ENCODE measurements around the gene ZBTB38. TPM values are rescaled to one million over a fixed set of nuclear protein-coding genes. Genes with fewer than 3 reads are reported as not detected.

Gene ZBTB38
- total and polyA plus RNA-seq, 2 of the 13 experiments (the other 11 are each of a cell fraction or from before 2014, with no cell fraction given) = 26.8 to 51.7 TPM

DNA sequence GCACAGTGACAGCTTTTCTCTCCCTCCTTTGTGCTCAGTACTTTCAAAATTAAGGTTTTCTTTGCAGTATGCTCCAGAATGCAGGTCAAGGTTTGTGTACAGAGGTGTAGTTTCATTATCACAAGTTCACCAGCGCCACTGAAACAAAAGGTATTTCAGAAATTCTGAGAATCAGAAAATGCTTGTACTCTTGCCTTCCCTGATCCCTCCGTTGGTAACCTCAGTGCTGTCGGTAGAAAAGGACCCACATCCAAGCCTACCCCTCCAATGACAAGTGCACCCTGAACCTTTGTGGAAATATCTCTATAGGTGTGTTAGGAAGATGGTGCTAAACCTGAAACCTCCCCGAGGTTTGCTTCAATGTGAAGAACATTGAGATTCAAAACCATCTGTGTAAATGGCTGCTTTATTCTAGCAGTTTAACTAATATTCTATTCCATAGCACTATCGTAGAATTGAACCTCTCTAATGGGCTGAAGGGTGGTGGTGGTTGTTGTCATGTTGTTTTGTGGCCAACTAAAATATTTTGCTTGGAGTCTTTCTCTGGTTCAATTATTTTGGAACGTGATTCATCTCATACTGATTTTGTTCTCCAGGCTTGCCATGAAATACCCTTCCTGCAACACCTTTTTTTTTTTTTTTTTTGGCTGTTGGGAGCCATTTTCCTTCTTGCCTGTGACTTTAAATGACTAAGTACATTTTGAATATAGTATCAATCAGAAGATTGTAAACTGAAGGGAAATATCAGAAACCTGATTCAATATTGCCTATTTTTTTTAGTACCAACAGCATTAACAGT is 20.7 kb downstream of the ZBTB38 start (continued):
- TF ChIP-seq CHD2 (IDR thresholded peaks at IDR 0.05; ENCODE audit: low read depth, low read length) (no peak), NCOA2 (CRISPR knock-in tag; IDR thresholded peaks at IDR 0.05) (peak; percentile 17; the same call in 1 of the 2 replicates), ZNF256 (CRISPR knock-in tag; conservative IDR thresholded peaks at IDR 0.05) (no peak), KAT2B (IDR thresholded peaks at IDR 0.05; ENCODE audit: borderline replicate concordance, low read depth, low read length) (no peak), PAWR (CRISPR knock-in tag; IDR thresholded peaks at IDR 0.05; ENCODE audit: borderline replicate concordance) (no peak), HHEX (CRISPR knock-in tag; IDR thresholded peaks at IDR 0.05) (no peak), MEIS1 (CRISPR knock-in tag; IDR thresholded peaks at IDR 0.05; ENCODE audit: borderline replicate concordance) (no peak), ONECUT2 (CRISPR knock-in tag; IDR thresholded peaks at IDR 0.05) (no peak), SSRP1 (CRISPR knock-in tag; IDR thresholded peaks at IDR 0.05) (no peak), SETDB1 (CRISPR knock-in tag; IDR thresholded peaks at IDR 0.05; ENCODE audit: borderline replicate concordance) (no peak), RAD21 (CRISPR knock-in tag; IDR thresholded peaks at IDR 0.05) (no peak), TP53 (CRISPR knock-in tag; conservative IDR thresholded peaks at IDR 0.05) (no peak), TEAD3 (CRISPR knock-in tag; optimal IDR thresholded peaks at IDR 0.05; ENCODE audit: borderline replicate concordance) (peak; percentile 42), CCDC6 (CRISPR knock-in tag; IDR thresholded peaks at IDR 0.05) (no peak), ZNF501 (CRISPR knock-in tag; IDR thresholded peaks at IDR 0.05) (no peak), SAP130 (CRISPR knock-in tag; IDR thresholded peaks at IDR 0.05; ENCODE audit: low read depth) (0 out of 2 replicates have a peak, but pooled peaks have one; percentile 22), ZNF550 (CRISPR knock-in tag; IDR thresholded peaks at IDR 0.05; ENCODE audit: borderline replicate concordance) (no peak)
- TF ChIP-seq, protein P1, sequence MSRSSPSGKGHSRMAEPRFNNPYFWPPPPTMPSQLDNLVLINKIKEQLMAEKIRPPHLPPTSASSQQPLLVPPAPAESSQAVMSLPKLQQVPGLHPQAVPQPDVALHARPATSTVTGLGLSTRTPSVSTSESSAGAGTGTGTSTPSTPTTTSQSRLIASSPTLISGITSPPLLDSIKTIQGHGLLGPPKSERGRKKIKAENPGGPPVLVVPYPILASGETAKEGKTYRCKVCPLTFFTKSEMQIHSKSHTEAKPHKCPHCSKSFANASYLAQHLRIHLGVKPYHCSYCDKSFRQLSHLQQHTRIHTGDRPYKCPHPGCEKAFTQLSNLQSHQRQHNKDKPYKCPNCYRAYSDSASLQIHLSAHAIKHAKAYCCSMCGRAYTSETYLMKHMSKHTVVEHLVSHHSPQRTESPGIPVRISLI (CRISPR knock-in tag; IDR thresholded peaks at IDR 0.05; ENCODE audit: borderline replicate concordance) = no peak
- TF ChIP-seq, protein P2, sequence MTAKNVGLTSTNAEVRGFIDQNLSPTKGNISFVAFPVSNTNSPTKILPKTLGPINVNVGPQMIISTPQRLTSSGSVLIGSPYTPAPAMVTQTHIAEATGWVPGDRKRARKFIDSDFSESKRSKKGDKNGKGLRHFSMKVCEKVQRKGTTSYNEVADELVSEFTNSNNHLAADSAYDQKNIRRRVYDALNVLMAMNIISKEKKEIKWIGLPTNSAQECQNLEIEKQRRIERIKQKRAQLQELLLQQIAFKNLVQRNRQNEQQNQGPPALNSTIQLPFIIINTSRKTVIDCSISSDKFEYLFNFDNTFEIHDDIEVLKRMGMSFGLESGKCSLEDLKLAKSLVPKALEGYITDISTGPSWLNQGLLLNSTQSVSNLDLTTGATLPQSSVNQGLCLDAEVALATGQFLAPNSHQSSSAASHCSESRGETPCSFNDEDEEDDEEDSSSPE (CRISPR knock-in tag; IDR thresholded peaks at IDR 0.05) = no peak
- TF ChIP-seq, protein P3, sequence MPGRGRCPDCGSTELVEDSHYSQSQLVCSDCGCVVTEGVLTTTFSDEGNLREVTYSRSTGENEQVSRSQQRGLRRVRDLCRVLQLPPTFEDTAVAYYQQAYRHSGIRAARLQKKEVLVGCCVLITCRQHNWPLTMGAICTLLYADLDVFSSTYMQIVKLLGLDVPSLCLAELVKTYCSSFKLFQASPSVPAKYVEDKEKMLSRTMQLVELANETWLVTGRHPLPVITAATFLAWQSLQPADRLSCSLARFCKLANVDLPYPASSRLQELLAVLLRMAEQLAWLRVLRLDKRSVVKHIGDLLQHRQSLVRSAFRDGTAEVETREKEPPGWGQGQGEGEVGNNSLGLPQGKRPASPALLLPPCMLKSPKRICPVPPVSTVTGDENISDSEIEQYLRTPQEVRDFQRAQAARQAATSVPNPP (CRISPR knock-in tag; IDR thresholded peaks at IDR 0.05) = no peak
- TF ChIP-seq, protein P4, sequence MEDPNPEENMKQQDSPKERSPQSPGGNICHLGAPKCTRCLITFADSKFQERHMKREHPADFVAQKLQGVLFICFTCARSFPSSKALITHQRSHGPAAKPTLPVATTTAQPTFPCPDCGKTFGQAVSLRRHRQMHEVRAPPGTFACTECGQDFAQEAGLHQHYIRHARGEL (CRISPR knock-in tag; IDR thresholded peaks at IDR 0.05) = no peak
- TF ChIP-seq, protein P5, sequence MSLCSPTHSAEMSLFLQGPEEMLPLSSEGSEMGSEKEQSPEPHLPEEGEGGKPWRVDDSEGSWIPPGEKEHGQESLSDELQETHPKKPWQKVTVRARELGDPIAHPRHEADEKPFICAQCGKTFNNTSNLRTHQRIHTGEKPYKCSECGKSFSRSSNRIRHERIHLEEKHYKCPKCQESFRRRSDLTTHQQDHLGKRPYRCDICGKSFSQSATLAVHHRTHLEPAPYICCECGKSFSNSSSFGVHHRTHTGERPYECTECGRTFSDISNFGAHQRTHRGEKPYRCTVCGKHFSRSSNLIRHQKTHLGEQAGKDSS (CRISPR knock-in tag; IDR thresholded peaks at IDR 0.05; ENCODE audit: borderline replicate concordance, low read depth) = no peak
- TF ChIP-seq, protein P6, sequence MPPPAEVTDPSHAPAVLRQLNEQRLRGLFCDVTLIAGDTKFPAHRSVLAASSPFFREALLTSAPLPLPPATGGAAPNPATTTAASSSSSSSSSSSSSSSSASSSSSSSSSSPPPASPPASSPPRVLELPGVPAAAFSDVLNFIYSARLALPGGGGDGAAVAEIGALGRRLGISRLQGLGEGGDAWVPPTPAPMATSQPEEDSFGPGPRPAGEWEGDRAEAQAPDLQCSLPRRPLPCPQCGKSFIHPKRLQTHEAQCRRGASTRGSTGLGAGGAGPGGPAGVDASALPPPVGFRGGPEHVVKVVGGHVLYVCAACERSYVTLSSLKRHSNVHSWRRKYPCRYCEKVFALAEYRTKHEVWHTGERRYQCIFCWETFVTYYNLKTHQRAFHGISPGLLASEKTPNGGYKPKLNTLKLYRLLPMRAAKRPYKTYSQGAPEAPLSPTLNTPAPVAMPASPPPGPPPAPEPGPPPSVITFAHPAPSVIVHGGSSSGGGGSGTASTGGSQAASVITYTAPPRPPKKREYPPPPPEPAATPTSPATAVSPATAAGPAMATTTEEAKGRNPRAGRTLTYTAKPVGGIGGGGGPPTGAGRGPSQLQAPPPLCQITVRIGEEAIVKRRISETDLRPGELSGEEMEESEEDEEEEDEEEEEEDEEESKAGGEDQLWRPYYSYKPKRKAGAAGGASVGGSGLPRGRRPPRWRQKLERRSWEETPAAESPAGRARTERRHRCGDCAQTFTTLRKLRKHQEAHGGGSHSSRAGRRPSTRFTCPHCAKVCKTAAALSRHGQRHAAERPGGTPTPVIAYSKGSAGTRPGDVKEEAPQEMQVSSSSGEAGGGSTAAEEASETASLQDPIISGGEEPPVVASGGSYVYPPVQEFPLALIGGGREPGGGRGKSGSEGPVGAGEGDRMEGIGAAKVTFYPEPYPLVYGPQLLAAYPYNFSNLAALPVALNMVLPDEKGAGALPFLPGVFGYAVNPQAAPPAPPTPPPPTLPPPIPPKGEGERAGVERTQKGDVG (CRISPR knock-in tag; IDR thresholded peaks at IDR 0.05; ENCODE audit: borderline replicate concordance) = no peak

All from HepG2 (cell line).